Natural killer cell treated with Interleukin-12 subunit alpha and Interleukin-12 subunit beta and Interleukin-15 and Interleukin-18, amount 100 ng/mL, for 72 hours (primary cell): ENCODE data around the gene PIEZO2. TPM values are rescaled to one million over a fixed set of nuclear protein-coding genes. Genes with fewer than 3 reads are reported as not detected.

ENCODE experiments used
- ATAC-seq, 2 donors: fragments of 150-1000 bp; cut with Tn5 transposase in 1 of 2; sonication (Bioruptor Pico), chemical (Tn5 transposase) in 1 of 2; 2 replicates each; pipeline ENCODE4 v1.10.0; 2021
- DNase-seq: peaks from one replicate; pipeline ENCODE4 v3.0.0; 2022; ENCODE audit warnings: low spot score
- H3K27ac Mint-ChIP-seq, 2 donors: 1 replicate in 1 of 2; 2 replicates in 1 of 2; pipeline ENCODE4 v1.8.0; 2022; ENCODE audit warnings: mixed read lengths in 2 of 2, mild to moderate bottlenecking in 1 of 2, moderate library complexity in 1 of 2
- H3K27me3 Mint-ChIP-seq, 2 donors: 1 replicate in 1 of 2; 2 replicates in 1 of 2; pipeline ENCODE4 v1.8.0; 2022; ENCODE audit warnings: mixed read lengths in 2 of 2
- H3K36me3 Mint-ChIP-seq: one replicate; pipeline ENCODE4 v1.8.0; 2022; ENCODE audit warnings: mixed read lengths
- H3K4me1 Mint-ChIP-seq, 2 donors: 1 replicate in 1 of 2; 2 replicates in 1 of 2; pipeline ENCODE4 v1.8.0; 2022; ENCODE audit warnings: low read depth in 2 of 2, mixed read lengths in 2 of 2, mild to moderate bottlenecking in 1 of 2
- H3K4me3 Mint-ChIP-seq: one replicate; pipeline ENCODE4 v1.8.0; 2022; ENCODE audit warnings: mixed read lengths
- H3K9me3 Mint-ChIP-seq: 2 replicates; pipeline ENCODE4 v1.8.0; 2022; ENCODE audit warnings: mixed read lengths
- total RNA-seq, 2 donors: library from RNA; stranded (reverse); gene quantifications; one replicate each; pipeline ENCODE4 v1.2.3, GENCODE V29; 2022

PIEZO2 gene
- total RNA-seq, 2 donors from 2014 or later = not detected

DNA sequence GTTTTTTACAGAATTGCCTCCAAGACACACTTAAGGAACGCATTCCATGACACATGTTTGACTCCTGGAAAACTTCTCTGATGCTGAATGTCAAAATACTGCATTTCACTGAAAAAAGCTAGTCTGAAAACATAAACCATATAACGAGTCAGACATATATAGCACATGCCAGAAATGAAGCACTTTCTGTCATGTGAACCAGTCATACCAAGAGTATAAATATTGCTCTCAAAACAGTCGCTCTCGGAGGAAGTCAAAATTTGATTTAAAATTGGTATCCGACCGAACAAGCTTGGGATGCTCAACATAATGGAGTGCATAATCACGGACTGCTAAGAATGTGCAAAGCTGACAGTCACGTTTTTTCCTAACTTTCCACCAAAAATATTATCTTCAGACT is 115.9 kb downstream of the PIEZO2 start:
- Mint-ChIP-seq H3K36me3 (no peaks in the 10 kb centered on the region), H3K27me3 (peaks cover 0 to 3% of the 10 kb centered on the region in 2 donors), H3K9me3 (no peaks in the 10 kb centered on the region), H3K4me1 (no peaks in the 10 kb centered on the region), H3K27ac (no peak overlapping the region), H3K4me3 (no peak overlapping the region)
- DNase-seq = no peak
- no peak for ATAC-seq

GRCh38 chr18:11031966-11032365 is 117.4 kb downstream of the PIEZO2 start:
- DNase-seq = no peak
- H3K4me1 Mint-ChIP-seq = no peaks in the 10 kb centered on the region

DNA sequence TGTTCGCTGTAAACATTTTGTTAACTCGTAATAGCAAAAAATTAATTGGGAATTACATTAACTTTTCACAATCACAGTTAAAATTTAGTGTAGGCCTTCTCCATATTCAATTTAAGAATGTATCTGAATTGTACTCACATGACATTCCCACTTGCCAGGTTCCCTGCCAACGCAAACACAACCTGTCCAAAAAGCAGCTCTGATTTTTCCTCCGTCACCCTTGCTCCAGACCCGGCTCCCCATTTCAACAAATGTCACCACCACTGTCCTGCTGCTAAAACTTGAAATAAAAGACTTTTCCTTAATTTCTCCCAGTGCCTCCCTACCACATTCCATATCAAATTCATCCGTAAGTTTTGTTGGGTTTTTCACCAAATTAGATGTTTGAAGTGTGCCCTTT is 120.3 kb downstream of the PIEZO2 start:
- Mint-ChIP-seq H3K4me3 (no peak overlapping the region), H3K9me3 (no peaks in the 10 kb centered on the region), H3K27me3 (peaks cover 0 to 3% of the 10 kb centered on the region in 2 donors), H3K4me1 (no peaks in the 10 kb centered on the region), H3K36me3 (no peaks in the 10 kb centered on the region), H3K27ac (no peak overlapping the region)
- DNase-seq = no peak
- no peak for ATAC-seq

More at GRCh38 chr18:11031966-11032365, 117.4 kb downstream of the PIEZO2 start:
- Mint-ChIP-seq H3K27me3 (peaks cover 0 to 3% of the 10 kb centered on the region in 2 donors), H3K36me3 (no peaks in the 10 kb centered on the region), H3K4me3 (no peak overlapping the region), H3K27ac (no peak overlapping the region), H3K9me3 (no peaks in the 10 kb centered on the region)
- ATAC-seq = no peak

GRCh38 chr18:11027862-11028261 is 121.5 kb downstream of the PIEZO2 start:
- H3K27me3 Mint-ChIP-seq = peaks cover 0 to 3% of the 10 kb centered on the region in 2 donors
- H3K36me3 Mint-ChIP-seq = no peaks in the 10 kb centered on the region
- H3K4me3 Mint-ChIP-seq = no peak overlapping the region
- no peak for ATAC-seq
- no peaks in the 10 kb centered on the region for H3K4me1 Mint-ChIP-seq
- no peaks in the 10 kb centered on the region for H3K9me3 Mint-ChIP-seq
- H3K27ac Mint-ChIP-seq = no peak overlapping the region
- DNase-seq = no peak

DNA sequence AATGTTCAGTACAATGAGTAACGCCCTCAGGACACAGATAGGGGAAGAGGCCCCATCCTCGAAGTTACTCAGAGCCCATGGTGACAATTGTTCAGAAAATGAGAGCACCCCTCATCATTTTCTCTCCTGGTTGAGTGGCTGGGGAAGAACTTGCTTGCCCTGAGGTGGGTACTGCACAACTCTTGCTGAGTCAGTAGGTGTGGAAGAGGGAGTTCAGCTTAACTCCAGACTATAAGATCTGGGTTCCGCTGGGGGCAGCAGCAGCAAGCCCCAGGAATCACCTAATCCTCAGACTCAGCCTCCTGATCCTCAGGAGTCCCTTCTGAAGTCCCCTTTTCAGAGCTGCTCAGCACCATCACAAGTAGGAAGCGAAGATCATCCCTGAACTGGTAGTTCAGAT is 123.7 kb downstream of the PIEZO2 start:
- DNase-seq = no peak
- Mint-ChIP-seq H3K4me3 (no peak overlapping the region), H3K36me3 (no peaks in the 10 kb centered on the region), H3K27me3 (peaks cover 0 to 3% of the 10 kb centered on the region in 2 donors), H3K4me1 (no peaks in the 10 kb centered on the region), H3K9me3 (no peaks in the 10 kb centered on the region), H3K27ac (no peak overlapping the region)
- ATAC-seq = no peak

- H3K9me3 Mint-ChIP-seq = no peaks in the 10 kb centered on the region
- no peaks in the 10 kb centered on the region for H3K36me3 Mint-ChIP-seq
- H3K27me3 Mint-ChIP-seq = peaks cover 0 to 3% of the 10 kb centered on the region in 2 donors
- ATAC-seq (no peak), DNase-seq (no peak)
- no peak overlapping the region for H3K4me3 Mint-ChIP-seq
- no peaks in the 10 kb centered on the region for H3K4me1 Mint-ChIP-seq
- no peak overlapping the region for H3K27ac Mint-ChIP-seq
Measured at GRCh38 chr18:11024928-11025669, 124.3 kb downstream of the PIEZO2 start.

GRCh38 chr18:11021477-11021876 is 127.9 kb downstream of the PIEZO2 start:
- H3K4me3 Mint-ChIP-seq = no peak overlapping the region
- ATAC-seq = no peak
- no peaks in the 10 kb centered on the region for H3K27me3 Mint-ChIP-seq
- no peaks in the 10 kb centered on the region for H3K9me3 Mint-ChIP-seq
- H3K36me3 Mint-ChIP-seq = no peaks in the 10 kb centered on the region
- no peak for DNase-seq
- H3K4me1 Mint-ChIP-seq = no peaks in the 10 kb centered on the region
- no peak overlapping the region for H3K27ac Mint-ChIP-seq

DNA sequence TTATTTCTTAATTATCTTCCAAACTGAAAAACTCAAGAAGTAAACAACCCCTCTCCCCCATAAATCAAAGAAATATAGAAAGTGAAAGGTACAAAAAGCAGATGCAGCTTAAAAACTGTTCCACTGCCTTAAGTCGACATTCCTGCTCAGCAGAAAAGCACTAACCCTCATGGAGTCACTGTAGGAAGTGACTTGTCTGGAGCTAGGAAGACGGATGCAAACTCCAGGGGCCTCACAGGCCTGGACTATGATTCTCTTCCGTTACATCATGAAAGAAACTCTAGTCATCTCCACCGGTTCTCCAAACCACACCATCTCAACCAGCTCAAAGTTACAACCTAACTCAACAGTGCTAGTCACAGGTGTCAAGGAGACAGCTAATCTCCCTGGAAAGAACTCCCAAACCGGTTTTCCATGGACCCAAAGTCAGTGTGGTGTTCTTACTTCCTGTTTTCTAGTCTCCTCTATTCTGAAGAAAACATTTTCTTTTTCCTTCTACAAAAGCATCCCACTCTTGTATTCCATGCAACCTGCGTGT is 128.4 kb downstream of the PIEZO2 start:
- Mint-ChIP-seq H3K27ac (no peak overlapping the region), H3K9me3 (no peaks in the 10 kb centered on the region), H3K27me3 (no peaks in the 10 kb centered on the region), H3K36me3 (no peaks in the 10 kb centered on the region), H3K4me3 (no peak overlapping the region), H3K4me1 (no peaks in the 10 kb centered on the region)
- ATAC-seq = no peak
- no peak for DNase-seq

- H3K27me3 Mint-ChIP-seq = no peaks in the 10 kb centered on the region
- no peaks in the 10 kb centered on the region for H3K9me3 Mint-ChIP-seq
- H3K4me3 Mint-ChIP-seq = no peak overlapping the region
- ATAC-seq (no peak), DNase-seq (no peak)
- H3K36me3 Mint-ChIP-seq = no peaks in the 10 kb centered on the region
- no peaks in the 10 kb centered on the region for H3K4me1 Mint-ChIP-seq
- H3K27ac Mint-ChIP-seq = no peak overlapping the region
Measured at GRCh38 chr18:11020161-11020853, 129.1 kb downstream of the PIEZO2 start.

GRCh38 chr18:11019295-11020105 is 129.9 kb downstream of the PIEZO2 start:
- DNase-seq = no peak
- no peak for ATAC-seq
- Mint-ChIP-seq H3K27me3 (no peaks in the 10 kb centered on the region), H3K9me3 (no peaks in the 10 kb centered on the region), H3K4me1 (no peaks in the 10 kb centered on the region), H3K4me3 (no peak overlapping the region), H3K36me3 (no peaks in the 10 kb centered on the region), H3K27ac (no peak overlapping the region)

- no peak for DNase-seq
- no peak for ATAC-seq
- H3K27ac Mint-ChIP-seq = no peak overlapping the region
- no peak overlapping the region for H3K4me3 Mint-ChIP-seq
- H3K9me3 Mint-ChIP-seq = no peaks in the 10 kb centered on the region
- H3K27me3 Mint-ChIP-seq = peaks cover 0 to 2% of the 10 kb centered on the region in 2 donors
- no peaks in the 10 kb centered on the region for H3K4me1 Mint-ChIP-seq
- no peaks in the 10 kb centered on the region for H3K36me3 Mint-ChIP-seq
Measured at GRCh38 chr18:11009869-11010268, 139.5 kb downstream of the PIEZO2 start.

DNA sequence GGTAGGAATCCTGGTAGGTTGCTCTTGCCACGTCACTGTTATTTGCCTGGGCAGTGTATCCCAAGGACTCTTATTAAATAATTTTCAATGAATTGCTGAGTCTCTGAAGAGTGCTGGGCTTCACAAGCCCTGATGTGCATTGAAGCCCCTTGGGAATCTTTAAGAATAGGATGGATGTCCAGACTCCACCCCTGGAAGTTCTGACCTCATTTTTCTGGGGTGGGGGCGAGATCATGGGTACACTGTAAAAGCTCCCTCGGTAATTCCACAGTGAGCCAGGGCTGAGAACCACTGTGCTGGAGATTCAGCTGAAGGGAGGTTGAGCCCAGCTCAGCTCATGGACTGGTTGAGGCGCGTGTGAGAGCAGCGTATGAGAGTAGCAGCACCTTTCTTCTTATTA is 140.2 kb downstream of the PIEZO2 start:
- Mint-ChIP-seq H3K27me3 (peaks cover 0 to 2% of the 10 kb centered on the region in 2 donors), H3K36me3 (no peaks in the 10 kb centered on the region), H3K9me3 (no peaks in the 10 kb centered on the region), H3K27ac (no peak overlapping the region), H3K4me3 (no peak overlapping the region), H3K4me1 (no peaks in the 10 kb centered on the region)
- no peak for ATAC-seq
- DNase-seq = no peak

DNA sequence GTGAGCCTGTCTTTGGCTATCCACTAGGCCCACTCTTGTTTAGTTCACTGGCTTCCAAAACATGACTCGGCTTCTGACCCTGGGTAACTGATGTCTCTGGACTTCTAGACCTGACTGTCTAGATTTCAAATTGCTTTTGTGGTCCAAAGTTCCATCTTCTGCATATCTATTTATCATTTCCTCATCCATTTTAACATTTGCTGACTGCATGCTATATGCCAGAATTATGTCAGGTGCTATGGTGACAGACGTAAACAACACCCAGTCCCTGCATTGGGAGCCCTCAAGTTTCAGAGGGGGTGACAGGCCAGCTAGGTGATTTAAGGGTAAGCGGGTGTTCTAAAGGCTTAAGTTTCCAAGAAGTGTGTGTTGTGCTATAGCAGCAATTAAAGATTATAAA is 140.9 kb downstream of the PIEZO2 start:
- H3K36me3 Mint-ChIP-seq = no peaks in the 10 kb centered on the region
- H3K4me3 Mint-ChIP-seq = no peak overlapping the region
- ATAC-seq (no peak), DNase-seq (no peak)
- no peaks in the 10 kb centered on the region for H3K4me1 Mint-ChIP-seq
- peaks cover 0 to 2% of the 10 kb centered on the region in 2 donors for H3K27me3 Mint-ChIP-seq
- H3K9me3 Mint-ChIP-seq = no peaks in the 10 kb centered on the region
- no peak overlapping the region for H3K27ac Mint-ChIP-seq

DNA sequence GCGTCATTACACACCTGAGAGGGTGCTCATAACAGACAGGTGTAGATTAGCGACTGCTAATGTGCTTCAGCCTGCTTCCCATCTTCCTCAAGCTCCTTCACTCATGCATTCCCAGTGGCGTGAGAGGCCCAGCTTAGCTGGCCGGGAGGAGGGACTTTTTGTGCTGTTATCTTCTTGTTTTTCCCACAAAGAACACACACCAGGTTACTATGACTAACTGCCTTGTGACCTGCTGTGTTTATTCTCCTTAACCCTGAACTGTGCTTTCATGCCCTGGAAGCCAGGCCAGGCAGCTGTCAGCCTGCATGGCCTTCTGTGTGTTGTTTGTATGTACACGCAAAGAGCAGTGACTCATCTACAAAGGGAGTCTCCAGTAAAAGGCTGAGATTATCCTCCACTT is 143.8 kb downstream of the PIEZO2 start:
- peaks cover 0 to 2% of the 10 kb centered on the region in 2 donors for H3K27me3 Mint-ChIP-seq
- H3K27ac Mint-ChIP-seq = no peak overlapping the region
- ATAC-seq (no peak), DNase-seq (no peak)
- H3K4me3 Mint-ChIP-seq = no peak overlapping the region
- H3K36me3 Mint-ChIP-seq = no peaks in the 10 kb centered on the region
- no peaks in the 10 kb centered on the region for H3K4me1 Mint-ChIP-seq
- no peaks in the 10 kb centered on the region for H3K9me3 Mint-ChIP-seq
